HCT116 (cell line): ENCODE measurements around the gene NR5A2. TPM values are rescaled to one million over a fixed set of nuclear protein-coding genes. Genes with fewer than 3 reads are reported as not detected.

Experiments used
- ATAC-seq: fragments of 200-7000 bp; cut with Tn5 transposase; 2 replicates; pipeline ENCODE4 v1.9.1; 2020; ENCODE audit warnings: mild to moderate bottlenecking, moderate library complexity
- BruUV-seq: library from RNA; stranded (reverse); fragments of 400-500 nt; replicated peaks from 2 replicates; lab custom pipeline; 2021; lab: Mats Ljungman, UMichigan
- CTCF ChIA-PET: fragments of 300-600 bp; sonication (Branson Sonifier 250); formaldehyde crosslinking; loops from one replicate; lab custom pipeline; 2021; ENCODE audit warnings: antibody characterized with exemption; lab: Charles Lee
- POLR2A ChIA-PET: fragments of 300-600, 350-600 bp; sonication (Branson Sonifier 250); formaldehyde crosslinking; loops from one replicate; lab custom pipeline; 2021; ENCODE audit warnings: antibody characterized with exemption; lab: Charles Lee
- RAD21 ChIA-PET, 2 experiments: fragments of 300-600 bp; sonication (Branson Sonifier 250); formaldehyde crosslinking; loops; one replicate each; lab custom pipeline; 2023; ENCODE audit warnings: low total read pairs in 2 of 2; ENCODE audit not compliant: uncharacterized antibody in 2 of 2, unreplicated experiment in 2 of 2, low non-redundant PET in 1 of 2; lab: Charles Lee
- DNase-seq: peaks from one replicate; pipeline ENCODE4 v3.0.0-alpha.2; 2010; ENCODE audit warnings: low read depth, low spot score
- H2AFZ ChIP-seq: fragments of 200-600 bp; shearing (Covaris generic), sonication (generic); 2 replicates; pipeline ENCODE4 v1.6.1; 2017; ENCODE audit warnings: low read depth, mixed run types, mixed read lengths, antibody characterized with exemption, low read length; ENCODE audit not compliant: poor library complexity, severe bottlenecking
- H3K27ac ChIP-seq: 2 replicates; pipeline ENCODE4 v1.5.1; 2012; ENCODE audit warnings: low read depth, low read length
- H3K27me3 ChIP-seq: fragments of 200-600 bp; sonication (generic); 2 replicates; pipeline ENCODE4 v1.6.1; 2016; ENCODE audit warnings: mixed run types, low read length, mixed read lengths; ENCODE audit not compliant: insufficient read depth
- H3K36me3 ChIP-seq, 2 experiments: fragments of 200-500 bp in 1 of 2; fragments of 200-600 bp in 1 of 2; sonication (Bioruptor generic) in 1 of 2; sonication (generic) in 1 of 2; 2 replicates each; pipeline versions ENCODE4 v1.5.1 to v1.6.1; 2014 to 2016; ENCODE audit warnings: low read length in 2 of 2, inconsistent platforms in 1 of 2, mixed read lengths in 1 of 2, mixed run types in 1 of 2; ENCODE audit not compliant: insufficient read depth in 2 of 2, control insufficient read depth in 1 of 2
- H3K4me1 ChIP-seq, 2 experiments: fragments of 200-600 bp in 1 of 2; sonication (generic) in 1 of 2; 2 replicates each; pipeline versions ENCODE4 v1.5.1 to v1.6.1; 2012 to 2017; ENCODE audit warnings: low read length in 2 of 2, inconsistent platforms in 1 of 2, mild to moderate bottlenecking in 1 of 2, mixed read lengths in 1 of 2, mixed run types in 1 of 2, moderate library complexity in 1 of 2; ENCODE audit not compliant: insufficient read depth in 2 of 2, control insufficient read depth in 1 of 2
- H3K4me2 ChIP-seq: fragments of 200-600 bp; sonication (generic); 2 replicates; pipeline ENCODE4 v1.6.1; 2017; ENCODE audit warnings: mixed run types, low read length, mixed read lengths
- H3K4me3 ChIP-seq, 2 experiments: fragments of 200-600 bp in 1 of 2; sonication (generic) in 1 of 2; replicated peaks in 1 of 2; 2 replicates each; pipeline ENCODE4 v1.5.1; 2011 to 2016; ENCODE audit warnings: low read length in 2 of 2, control low read depth in 1 of 2, low read depth in 1 of 2, mild to moderate bottlenecking in 1 of 2, mixed read lengths in 1 of 2, mixed run types in 1 of 2
- H3K79me2 ChIP-seq: fragments of 200-600 bp; sonication (generic); 2 replicates; pipeline ENCODE4 v1.6.1; 2017; ENCODE audit warnings: mild to moderate bottlenecking, mixed run types, low read length, moderate library complexity, mixed read lengths; ENCODE audit not compliant: insufficient read depth
- H3K9ac ChIP-seq: fragments of 200-600 bp; sonication (generic); 2 replicates; pipeline ENCODE4 v1.6.1; 2016; ENCODE audit warnings: low read length, mixed read lengths
- H3K9me2 ChIP-seq: fragments of 200-600 bp; sonication (generic), shearing (Covaris generic); 2 replicates; pipeline ENCODE4 v1.6.1; 2017; ENCODE audit warnings: mixed run types, mild to moderate bottlenecking, moderate library complexity; ENCODE audit not compliant: insufficient read depth
- H3K9me3 ChIP-seq, 2 experiments: fragments of 200-500 bp in 1 of 2; fragments of 200-600 bp in 1 of 2; sonication (Bioruptor generic) in 1 of 2; sonication (generic) in 1 of 2; 2 replicates each; pipeline ENCODE4 v1.6.1; 2014 to 2017; ENCODE audit warnings: low read length in 2 of 2, mixed read lengths in 2 of 2, inconsistent platforms in 1 of 2, low read depth in 1 of 2, mild to moderate bottlenecking in 1 of 2, mixed run types in 1 of 2, moderate library complexity in 1 of 2; ENCODE audit not compliant: control insufficient read depth in 1 of 2, insufficient read depth in 1 of 2
- H4K20me1 ChIP-seq: fragments of 200-600 bp; sonication (generic), shearing (Covaris generic); 2 replicates; pipeline ENCODE4 v1.6.1; 2017; ENCODE audit warnings: mixed run types, mild to moderate bottlenecking, moderate library complexity; ENCODE audit not compliant: insufficient read depth
- EGR1 ChIP-seq: IDR thresholded peaks from 2 replicates; pipeline ENCODE4 v1.6.1; 2012; ENCODE audit warnings: low read depth
- EZH2 ChIP-seq: fragments of 200-600 bp; sonication (generic); IDR thresholded peaks from 2 replicates; pipeline ENCODE4 v1.6.1; 2017; ENCODE audit warnings: antibody characterized with exemption, mixed run types
- EZH2phosphoT487 ChIP-seq: fragments of 200-600 bp; IDR thresholded peaks from 2 replicates; pipeline ENCODE4 v1.6.1; 2018; ENCODE audit warnings: antibody characterized with exemption, borderline replicate concordance
- JUND ChIP-seq: IDR thresholded peaks from 2 replicates; pipeline ENCODE4 v1.6.1; 2012
- POLR2A ChIP-seq: IDR thresholded peaks from 2 replicates; pipeline ENCODE4 v1.7.0; 2011; ENCODE audit warnings: borderline replicate concordance; ENCODE audit not compliant: insufficient read depth, insufficient read length; ENCODE audit errors: extremely low read depth
- SIN3A ChIP-seq: IDR thresholded peaks from 2 replicates; pipeline ENCODE4 v1.6.1; 2012; ENCODE audit warnings: low read depth
- SP1 ChIP-seq: IDR thresholded peaks from 2 replicates; pipeline ENCODE4 v1.6.1; 2012; ENCODE audit warnings: low read depth
- SRF ChIP-seq: IDR thresholded peaks from 2 replicates; pipeline ENCODE4 v1.6.1; 2012; ENCODE audit warnings: low read depth
- TCF7L2 ChIP-seq: IDR thresholded peaks from 2 replicates; pipeline ENCODE4 v1.7.0; 2011; ENCODE audit warnings: borderline replicate concordance, inconsistent platforms; ENCODE audit not compliant: insufficient read depth, insufficient read length; ENCODE audit errors: extremely low read depth
- ZFX ChIP-seq: fragments of 450-650 bp; IDR thresholded peaks from 2 replicates; pipeline ENCODE4 v1.6.1; 2017
- ZNF274 ChIP-seq: fragments of 200-500 bp; sonication (Bioruptor generic); IDR thresholded peaks from 2 replicates; pipeline ENCODE4 v1.6.1; 2014; ENCODE audit warnings: mild to moderate bottlenecking, low read depth, low read length, inconsistent platforms
- intact Hi-C: fragments of 100-400 bp; cut with micrococcal nuclease; formaldehyde crosslinking; loops from 2 replicates; pipeline ENCODE4 v1.10.0; 2022
- total RNA-seq: library from RNA; stranded (reverse); gene quantifications from one replicate; pipeline ENCODE4 v1.2.1, GENCODE V29; 2021; ENCODE audit not compliant: unreplicated experiment
- TF ChIP-seq, protein P1 (sequence below), 3 experiments: fragments of 200-600 bp in 1 of 3; sonication (generic) in 1 of 3; IDR thresholded peaks in 2 of 3; conservative IDR thresholded peaks in 1 of 3; 2 replicates each; pipeline ENCODE4 v1.5.1; 2012 to 2017; ENCODE audit warnings: low read depth in 2 of 3, low read length in 2 of 3, antibody characterized with exemption in 1 of 3, borderline replicate concordance in 1 of 3, control low read depth in 1 of 3, mild to moderate bottlenecking in 1 of 3, mixed read lengths in 1 of 3, mixed run types in 1 of 3, moderate library complexity in 1 of 3; ENCODE audit not compliant: insufficient read depth in 1 of 3
- TF ChIP-seq, protein P2 (sequence below): IDR thresholded peaks from 2 replicates; pipeline ENCODE4 v1.6.1; 2011; ENCODE audit warnings: mild to moderate bottlenecking, low read length, moderate library complexity; ENCODE audit not compliant: insufficient replicate concordance; ENCODE audit errors: extremely low read depth
- TF ChIP-seq, protein P3 (sequence below): IDR thresholded peaks from 2 replicates; pipeline ENCODE4 v1.6.1; 2012

NR5A2 gene
- total RNA-seq, 1 experiment from 2014 or later, result 0.91 TPM

DNA sequence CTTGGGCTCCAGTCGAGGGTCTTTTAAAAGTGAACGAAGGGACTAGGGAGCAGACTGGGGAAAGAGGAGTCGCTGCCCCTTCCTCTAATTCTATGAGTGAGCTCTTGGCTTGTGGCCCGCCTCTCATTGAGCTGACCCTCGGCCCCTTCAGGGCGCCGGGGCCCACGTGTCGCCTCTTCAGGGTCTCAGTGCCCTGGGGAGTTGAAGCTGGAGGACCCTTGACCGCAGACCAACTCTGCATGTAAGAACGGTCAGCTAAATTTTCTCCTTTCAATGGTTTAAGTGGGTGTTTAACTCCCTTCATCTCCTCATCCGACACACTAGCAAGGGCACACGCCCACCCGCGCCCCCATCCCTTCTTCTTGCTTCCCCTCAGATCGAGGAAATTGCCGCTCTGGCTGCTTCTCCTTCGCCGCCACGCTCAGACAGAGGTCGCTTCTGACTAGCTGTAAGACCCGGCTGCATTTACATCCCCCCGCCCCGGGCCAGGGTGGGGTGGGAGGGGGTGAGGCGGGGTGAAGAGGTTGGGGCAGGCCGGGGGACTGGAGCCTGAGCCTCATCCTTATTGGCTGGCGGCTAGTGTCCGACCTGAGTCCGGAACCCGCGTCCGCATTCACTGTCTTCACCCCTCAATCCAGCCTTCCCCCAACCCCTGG is 10.9 kb downstream of the NR5A2 start:
- CTCF ChIA-PET, result no interaction called here
- Histone ChIP-seq H3K79me2 (no peaks in the 10 kb centered on the region), H3K9me3 (no peaks in the 10 kb centered on the region), H3K27ac (no peak overlapping the region), H3K4me3 (peak overlapping the region; percentile 66 to 86), H3K27me3 (no peaks in the 10 kb centered on the region), H3K4me1 (peaks cover 3 to 13% of the 10 kb centered on the region in 2 experiments; a peak in 3 of 4 replicates), H4K20me1 (no peaks in the 10 kb centered on the region), H3K9me2 (no peaks in the 10 kb centered on the region), H3K9ac (peak overlapping the region; percentile 72), H3K36me3 (no peaks in the 10 kb centered on the region), H3K4me2 (peak overlapping the region; percentile 98), H2AFZ (peak overlapping the region; percentile 99)
- TF ChIP-seq SIN3A, result no peak
- TF ChIP-seq, protein P1, sequence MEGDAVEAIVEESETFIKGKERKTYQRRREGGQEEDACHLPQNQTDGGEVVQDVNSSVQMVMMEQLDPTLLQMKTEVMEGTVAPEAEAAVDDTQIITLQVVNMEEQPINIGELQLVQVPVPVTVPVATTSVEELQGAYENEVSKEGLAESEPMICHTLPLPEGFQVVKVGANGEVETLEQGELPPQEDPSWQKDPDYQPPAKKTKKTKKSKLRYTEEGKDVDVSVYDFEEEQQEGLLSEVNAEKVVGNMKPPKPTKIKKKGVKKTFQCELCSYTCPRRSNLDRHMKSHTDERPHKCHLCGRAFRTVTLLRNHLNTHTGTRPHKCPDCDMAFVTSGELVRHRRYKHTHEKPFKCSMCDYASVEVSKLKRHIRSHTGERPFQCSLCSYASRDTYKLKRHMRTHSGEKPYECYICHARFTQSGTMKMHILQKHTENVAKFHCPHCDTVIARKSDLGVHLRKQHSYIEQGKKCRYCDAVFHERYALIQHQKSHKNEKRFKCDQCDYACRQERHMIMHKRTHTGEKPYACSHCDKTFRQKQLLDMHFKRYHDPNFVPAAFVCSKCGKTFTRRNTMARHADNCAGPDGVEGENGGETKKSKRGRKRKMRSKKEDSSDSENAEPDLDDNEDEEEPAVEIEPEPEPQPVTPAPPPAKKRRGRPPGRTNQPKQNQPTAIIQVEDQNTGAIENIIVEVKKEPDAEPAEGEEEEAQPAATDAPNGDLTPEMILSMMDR (IDR thresholded peaks at IDR 0.05 in 2 of 3, conservative IDR thresholded peaks at IDR 0.05 in 1 of 3; ENCODE audit: borderline replicate concordance in 1 of 3, insufficient read depth in 1 of 3, low read depth in 2 of 3, low read length in 2 of 3), result no peak
- RAD21 ChIA-PET, result no interaction called here
- no peak for DNase-seq
- POLR2A ChIA-PET, result no interaction called here
- intact Hi-C loops, result no loop called here
- BruUV-seq, result no TSS peak
- no peak for ATAC-seq

DNA sequence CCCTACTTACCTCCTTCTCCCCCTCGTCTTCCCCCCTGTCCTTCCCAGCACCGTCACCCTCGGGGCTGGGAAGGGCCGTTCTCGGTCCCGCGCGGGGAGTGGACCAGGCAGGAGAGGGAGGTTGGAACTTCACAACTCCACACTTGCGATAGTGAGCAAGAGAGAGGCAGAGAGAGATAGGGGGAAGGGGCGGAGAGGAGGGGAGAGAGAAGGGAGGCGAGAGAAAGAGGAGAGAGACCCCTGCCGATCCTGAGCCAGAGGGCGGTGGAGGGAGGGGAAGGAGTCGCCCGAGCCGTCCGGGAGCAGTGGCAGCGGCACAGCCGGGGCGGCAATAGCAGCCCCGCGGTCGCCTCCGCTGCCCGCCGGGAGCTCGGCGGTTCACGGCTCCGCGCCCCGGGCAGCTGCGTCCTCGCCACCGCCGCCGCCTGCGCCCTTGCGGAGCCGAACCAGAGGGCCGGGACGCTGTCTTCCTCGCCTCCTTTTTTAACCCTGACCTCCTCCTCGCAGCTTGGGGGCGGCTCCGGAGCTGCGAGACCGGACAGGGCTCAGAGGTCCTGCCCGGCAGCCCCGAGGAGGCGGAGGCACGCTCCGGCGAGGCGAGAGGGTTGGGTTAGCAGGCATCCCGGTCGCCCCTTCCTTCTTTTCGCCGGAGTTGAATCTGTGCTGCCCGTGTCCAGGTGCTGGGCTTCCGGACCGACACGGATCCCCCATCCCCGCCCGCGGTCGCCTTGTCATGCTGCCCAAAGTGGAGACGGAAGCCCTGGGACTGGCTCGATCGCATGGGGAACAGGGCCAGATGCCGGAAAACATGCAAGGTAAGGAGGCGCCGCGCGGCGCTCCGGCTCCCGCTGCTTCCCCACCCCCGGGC is 11.7 kb downstream of the NR5A2 start:
- peak overlapping the region; percentile 99 for H2AFZ ChIP-seq
- peak overlapping the region; percentile 98 for H3K4me2 ChIP-seq
- peak overlapping the region; percentile 66 to 86 for H3K4me3 ChIP-seq
- intact Hi-C loops, result no loop called here
- ChIA-PET RAD21 (no interaction called here), CTCF (no interaction called here), POLR2A (no interaction called here)
- no peaks in the 10 kb centered on the region for H3K9me3 ChIP-seq
- peak overlapping the region; percentile 6; the same call in 1 of the 2 replicates for H3K27ac ChIP-seq
- H3K79me2 ChIP-seq, result no peaks in the 10 kb centered on the region
- H4K20me1 ChIP-seq, result no peaks in the 10 kb centered on the region
- ATAC-seq (peak; percentile 80), DNase-seq (peak; percentile 10)
- peaks cover 3 to 13% of the 10 kb centered on the region in 2 experiments; a peak in 3 of 4 replicates for H3K4me1 ChIP-seq
- no peaks in the 10 kb centered on the region for H3K27me3 ChIP-seq
- no peaks in the 10 kb centered on the region for H3K36me3 ChIP-seq
- no TSS peak for BruUV-seq
- peak overlapping the region; percentile 72 for H3K9ac ChIP-seq
- no peaks in the 10 kb centered on the region for H3K9me2 ChIP-seq
- TF ChIP-seq EZH2 (no peak), ZFX (no peak), SP1 (no peak), TCF7L2 (peak; percentile 4), SRF (no peak), JUND (no peak), POLR2A (peak; percentile 43), ZNF274 (no peak), EZH2phosphoT487 (no peak), SIN3A (no peak), EGR1 (no peak)
- TF ChIP-seq, protein P2, sequence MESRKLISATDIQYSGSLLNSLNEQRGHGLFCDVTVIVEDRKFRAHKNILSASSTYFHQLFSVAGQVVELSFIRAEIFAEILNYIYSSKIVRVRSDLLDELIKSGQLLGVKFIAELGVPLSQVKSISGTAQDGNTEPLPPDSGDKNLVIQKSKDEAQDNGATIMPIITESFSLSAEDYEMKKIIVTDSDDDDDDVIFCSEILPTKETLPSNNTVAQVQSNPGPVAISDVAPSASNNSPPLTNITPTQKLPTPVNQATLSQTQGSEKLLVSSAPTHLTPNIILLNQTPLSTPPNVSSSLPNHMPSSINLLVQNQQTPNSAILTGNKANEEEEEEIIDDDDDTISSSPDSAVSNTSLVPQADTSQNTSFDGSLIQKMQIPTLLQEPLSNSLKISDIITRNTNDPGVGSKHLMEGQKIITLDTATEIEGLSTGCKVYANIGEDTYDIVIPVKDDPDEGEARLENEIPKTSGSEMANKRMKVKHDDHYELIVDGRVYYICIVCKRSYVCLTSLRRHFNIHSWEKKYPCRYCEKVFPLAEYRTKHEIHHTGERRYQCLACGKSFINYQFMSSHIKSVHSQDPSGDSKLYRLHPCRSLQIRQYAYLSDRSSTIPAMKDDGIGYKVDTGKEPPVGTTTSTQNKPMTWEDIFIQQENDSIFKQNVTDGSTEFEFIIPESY, result no peak
- TF ChIP-seq, protein P3, sequence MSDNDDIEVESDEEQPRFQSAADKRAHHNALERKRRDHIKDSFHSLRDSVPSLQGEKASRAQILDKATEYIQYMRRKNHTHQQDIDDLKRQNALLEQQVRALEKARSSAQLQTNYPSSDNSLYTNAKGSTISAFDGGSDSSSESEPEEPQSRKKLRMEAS, result peak; percentile 33; the same call in 1 of the 2 replicates
